Activated CD8-positive, alpha-beta memory T cell treated with anti-CD3 and anti-CD28 coated beads for 36 hours (primary cell): Measurements from ENCODE around the gene CCDC24. TPM values are rescaled to one million over a fixed set of nuclear protein-coding genes. Genes with fewer than 3 reads are reported as not detected.

Source experiments
- CTCF ChIA-PET: fragments of 350-600 bp; sonication (Branson Sonifier 250); formaldehyde crosslinking; loops from one replicate; lab custom pipeline; 2021; ENCODE audit warnings: antibody characterized with exemption; lab: Charles Lee
- POLR2A ChIA-PET: fragments of 350-600 bp; sonication (Branson Sonifier 250); formaldehyde crosslinking; loops from one replicate; lab custom pipeline; 2021; ENCODE audit warnings: antibody characterized with exemption; lab: Charles Lee
- total RNA-seq, 2 experiments: library from RNA; stranded (reverse); gene quantifications; one replicate each; pipeline ENCODE4 v1.2.3, GENCODE V29; 2021

Gene CCDC24
- total RNA-seq, 2 experiments from 2014 or later = 2.9 to 3.1 TPM

- POLR2A ChIA-PET = no interaction called here
Measured at GRCh38 chr1:43958351-43959255, 32.8 kb upstream of the CCDC24 start.

GRCh38 chr1:43960798-43961197 is 30.6 kb upstream of the CCDC24 start:
- POLR2A ChIA-PET = no interaction called here
- CTCF ChIA-PET = no interaction called here

More at GRCh38 chr1:43958351-43959255, 32.8 kb upstream of the CCDC24 start:
- CTCF ChIA-PET = no interaction called here

- POLR2A ChIA-PET = no interaction called here
- CTCF ChIA-PET = no interaction called here
Measured at GRCh38 chr1:43961692-43962091, 29.7 kb upstream of the CCDC24 start.

GRCh38 chr1:43962324-43962723 is 29.1 kb upstream of the CCDC24 start:
- ChIA-PET POLR2A (no interaction called here), CTCF (no interaction called here)

- ChIA-PET CTCF (no interaction called here), POLR2A (no interaction called here)
Measured at GRCh38 chr1:43963006-43963405, 28.4 kb upstream of the CCDC24 start.

- POLR2A ChIA-PET = no interaction called here
- CTCF ChIA-PET = no interaction called here
Measured at GRCh38 chr1:43963890-43964289, 27.5 kb upstream of the CCDC24 start.

- ChIA-PET CTCF (no interaction called here), POLR2A (no interaction called here)
Measured at GRCh38 chr1:43965316-43965715, 26.1 kb upstream of the CCDC24 start.

- CTCF ChIA-PET = interaction anchor here (4.0 kb wide), 1 partner anchor 21 kb away, joined by 16 read pairs; the partner anchor contains the start of gene IPO13
- POLR2A ChIA-PET = no interaction called here
Measured at GRCh38 chr1:43968348-43968948, 23.0 kb upstream of the CCDC24 start.

- POLR2A ChIA-PET = no interaction called here
- CTCF ChIA-PET = interaction anchor here (4.0 kb wide), 1 partner anchor 22 kb away, joined by 16 read pairs; the partner anchor contains the start of gene IPO13
Measured at GRCh38 chr1:43969416-43969745, 22.0 kb upstream of the CCDC24 start.

GRCh38 chr1:43969746-43970466 is 21.5 kb upstream of the CCDC24 start, which contains the start of gene DPH2:
Gene DPH2, plus strand, starts transcription at chr1:43970010. Its CDS starts 166 bp downstream, at chr1:43970176.
- CTCF ChIA-PET = interaction anchor here (0.7 to 4.0 kb wide), 3 partner anchors 23 to 205 kb away, joined by 4 to 16 read pairs (median 6); partner anchors contain the start of gene IPO13
- POLR2A ChIA-PET = interaction anchor here (1.2 kb wide), 1 partner anchor 22 kb away, joined by 3 read pairs; no protein-coding TSS in a partner anchor

GRCh38 chr1:43970502-43970901 is 20.9 kb upstream of the CCDC24 start:
- ChIA-PET POLR2A (interaction anchor here (1.2 kb wide), 1 partner anchor 22 kb away, joined by 3 read pairs; no protein-coding TSS in a partner anchor), CTCF (interaction anchor here (0.7 to 4.0 kb wide), 3 partner anchors 23 to 206 kb away, joined by 4 to 16 read pairs (median 6); partner anchors contain the start of gene IPO13)

GRCh38 chr1:43970911-43971310 is 20.5 kb upstream of the CCDC24 start:
- ChIA-PET POLR2A (interaction anchor here (1.2 kb wide), 1 partner anchor 21 kb away, joined by 3 read pairs; no protein-coding TSS in a partner anchor), CTCF (interaction anchor here (0.8 to 4.0 kb wide), 3 partner anchors 24 to 50 kb away, joined by 3 to 16 read pairs (median 6); partner anchors contain the start of gene IPO13)

GRCh38 chr1:43971336-43971980 is 19.9 kb upstream of the CCDC24 start:
- ChIA-PET POLR2A (interaction anchor here (0.8 to 1.2 kb wide), 2 partner anchors 21 to 36 kb away, joined by 3 read pairs; no protein-coding TSS in a partner anchor), CTCF (interaction anchor here (0.5 to 4.0 kb wide), 4 partner anchors 24 to 53 kb away, joined by 3 to 16 read pairs (median 4); partner anchors contain the start of gene IPO13)

- ChIA-PET CTCF (interaction anchor here (0.6 to 1.1 kb wide), 2 partner anchors 39 to 211 kb away, joined by 3 read pairs; no protein-coding TSS in a partner anchor), POLR2A (interaction anchor here (0.6 to 1.1 kb wide), 3 partner anchors 16 to 296 kb away, joined by 3 to 8 read pairs (median 5); partner anchors contain the start of gene SLC6A9)
Measured at GRCh38 chr1:43973981-43974442, 17.4 kb upstream of the CCDC24 start.

GRCh38 chr1:43974443-43975248 is 16.8 kb upstream of the CCDC24 start, which contains the start of gene ATP6V0B:
Gene ATP6V0B, plus strand, starts transcription at chr1:43974960. Its CDS starts 81 bp downstream, at chr1:43975041.
- CTCF ChIA-PET = interaction anchor here (0.6 to 1.5 kb wide), 8 partner anchors 14 to 211 kb away, joined by 3 to 6 read pairs (median 3); partner anchors contain the start of gene IPO13
- POLR2A ChIA-PET = interaction anchor here (0.6 to 1.2 kb wide), 5 partner anchors 16 to 521 kb away, joined by 3 to 10 read pairs (median 7); partner anchors contain the start of genes HYI and SLC6A9

GRCh38 chr1:43975249-43975961 is 16.0 kb upstream of the CCDC24 start:
- CTCF ChIA-PET = interaction anchor here (0.7 to 1.5 kb wide), 9 partner anchors 8 to 212 kb away, joined by 3 to 6 read pairs (median 3); partner anchors contain the start of gene IPO13
- POLR2A ChIA-PET = interaction anchor here (0.5 to 1.2 kb wide), 5 partner anchors 15 to 522 kb away, joined by 3 to 10 read pairs (median 7); partner anchors contain the start of genes HYI and SLC6A9
